Coronary artery (tissue), 2 donors: ENCODE results near the gene FAM114A1.
"Not testable (repeated sequence)": the region's sequence is repeated elsewhere in the genome, so short reads cannot be mapped to it uniquely, and the experiment has no call there.

Experiments used
- DNase-seq: peaks from one replicate; pipeline ENCODE4 v3.0.0-alpha.2; 2017; ENCODE audit warnings: low spot score
- H3K27ac ChIP-seq, 2 donors: fragments of 200-600 bp; sonication (generic); one replicate each; pipeline ENCODE4 v1.5.1; 2016 to 2019
- H3K4me3 ChIP-seq: fragments of 200-600 bp; sonication (generic); 2 replicates; pipeline ENCODE4 v1.5.1; 2016; ENCODE audit warnings: mild to moderate bottlenecking, moderate library complexity
- TF ChIP-seq, protein P1 (sequence below): fragments of 200-600 bp; sonication (generic); IDR thresholded peaks from one replicate; pipeline ENCODE4 v1.5.1; 2019; ENCODE audit warnings: antibody characterized with exemption

Gene FAM114A1

DNA sequence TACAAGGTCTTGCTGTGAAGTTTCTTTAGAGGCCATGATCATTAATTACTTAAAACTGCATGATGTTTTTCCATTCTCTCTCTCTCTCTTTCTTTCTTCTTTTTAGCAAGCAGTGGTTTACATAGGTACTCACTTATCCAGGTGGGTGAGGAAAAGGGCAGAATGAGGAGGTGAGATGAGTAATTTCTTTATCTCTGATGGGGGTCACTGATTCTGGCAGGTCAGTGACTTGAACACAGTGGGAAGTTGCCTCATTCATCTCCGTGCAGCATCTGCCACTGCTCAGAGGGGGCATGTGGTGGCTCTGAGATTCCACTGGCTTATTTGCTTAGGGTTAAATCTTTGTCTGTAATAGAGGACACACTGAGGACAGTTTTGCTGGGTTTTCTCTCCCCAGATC is 62.6 kb downstream of the FAM114A1 start:
- TF ChIP-seq, protein P1, sequence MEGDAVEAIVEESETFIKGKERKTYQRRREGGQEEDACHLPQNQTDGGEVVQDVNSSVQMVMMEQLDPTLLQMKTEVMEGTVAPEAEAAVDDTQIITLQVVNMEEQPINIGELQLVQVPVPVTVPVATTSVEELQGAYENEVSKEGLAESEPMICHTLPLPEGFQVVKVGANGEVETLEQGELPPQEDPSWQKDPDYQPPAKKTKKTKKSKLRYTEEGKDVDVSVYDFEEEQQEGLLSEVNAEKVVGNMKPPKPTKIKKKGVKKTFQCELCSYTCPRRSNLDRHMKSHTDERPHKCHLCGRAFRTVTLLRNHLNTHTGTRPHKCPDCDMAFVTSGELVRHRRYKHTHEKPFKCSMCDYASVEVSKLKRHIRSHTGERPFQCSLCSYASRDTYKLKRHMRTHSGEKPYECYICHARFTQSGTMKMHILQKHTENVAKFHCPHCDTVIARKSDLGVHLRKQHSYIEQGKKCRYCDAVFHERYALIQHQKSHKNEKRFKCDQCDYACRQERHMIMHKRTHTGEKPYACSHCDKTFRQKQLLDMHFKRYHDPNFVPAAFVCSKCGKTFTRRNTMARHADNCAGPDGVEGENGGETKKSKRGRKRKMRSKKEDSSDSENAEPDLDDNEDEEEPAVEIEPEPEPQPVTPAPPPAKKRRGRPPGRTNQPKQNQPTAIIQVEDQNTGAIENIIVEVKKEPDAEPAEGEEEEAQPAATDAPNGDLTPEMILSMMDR = no peak
- H3K27ac ChIP-seq = no peak overlapping the region
- DNase-seq = no peak

DNA sequence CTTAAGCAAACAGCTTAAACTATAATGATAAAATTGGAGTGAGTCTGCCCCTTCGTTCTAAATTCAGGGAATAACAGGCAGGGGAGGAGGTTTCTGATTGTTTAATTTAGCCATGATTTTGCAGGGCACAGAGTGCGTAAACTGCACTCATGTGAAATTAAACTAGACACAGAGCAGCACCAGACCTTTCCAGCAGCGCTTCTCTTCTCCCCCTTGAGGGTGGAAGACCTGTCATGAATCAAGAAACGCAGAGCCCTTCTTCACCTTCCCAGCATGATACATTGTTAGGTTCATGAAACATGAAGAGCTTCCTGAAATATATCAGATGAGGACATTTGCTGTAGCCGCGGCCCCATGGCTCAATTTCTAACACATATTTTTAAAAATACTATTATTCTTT is 63.1 kb downstream of the FAM114A1 start:
- no peak for DNase-seq
- TF ChIP-seq, protein P1 = no peak
- no peak overlapping the region for H3K27ac ChIP-seq
- no peak overlapping the region for H3K4me3 ChIP-seq

More for the DNA sequence above, 62.6 kb downstream of the FAM114A1 start:
- no peak overlapping the region for H3K4me3 ChIP-seq

DNA sequence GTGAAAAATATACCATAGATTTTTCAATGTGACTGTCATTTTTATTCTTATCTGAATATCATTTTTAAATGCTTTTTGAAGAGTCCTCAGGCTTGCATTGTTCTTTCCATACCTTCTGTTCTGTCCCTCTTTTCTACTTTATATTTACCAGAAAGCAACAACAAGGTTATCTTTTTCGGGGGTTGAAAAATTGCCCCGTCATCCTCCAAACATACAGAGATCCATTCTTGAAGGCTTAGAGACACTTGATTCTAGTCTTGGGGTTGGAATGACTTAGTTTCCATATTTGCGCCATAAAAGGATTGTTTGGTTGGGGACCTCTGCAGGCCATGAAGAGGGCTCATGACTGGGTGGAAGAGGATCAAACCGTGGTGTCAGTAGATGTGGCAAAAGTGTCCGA is 63.5 kb downstream of the FAM114A1 start:
- no peak overlapping the region for H3K27ac ChIP-seq
- TF ChIP-seq, protein P1 = no peak
- DNase-seq = no peak
- no peak overlapping the region for H3K4me3 ChIP-seq

DNA sequence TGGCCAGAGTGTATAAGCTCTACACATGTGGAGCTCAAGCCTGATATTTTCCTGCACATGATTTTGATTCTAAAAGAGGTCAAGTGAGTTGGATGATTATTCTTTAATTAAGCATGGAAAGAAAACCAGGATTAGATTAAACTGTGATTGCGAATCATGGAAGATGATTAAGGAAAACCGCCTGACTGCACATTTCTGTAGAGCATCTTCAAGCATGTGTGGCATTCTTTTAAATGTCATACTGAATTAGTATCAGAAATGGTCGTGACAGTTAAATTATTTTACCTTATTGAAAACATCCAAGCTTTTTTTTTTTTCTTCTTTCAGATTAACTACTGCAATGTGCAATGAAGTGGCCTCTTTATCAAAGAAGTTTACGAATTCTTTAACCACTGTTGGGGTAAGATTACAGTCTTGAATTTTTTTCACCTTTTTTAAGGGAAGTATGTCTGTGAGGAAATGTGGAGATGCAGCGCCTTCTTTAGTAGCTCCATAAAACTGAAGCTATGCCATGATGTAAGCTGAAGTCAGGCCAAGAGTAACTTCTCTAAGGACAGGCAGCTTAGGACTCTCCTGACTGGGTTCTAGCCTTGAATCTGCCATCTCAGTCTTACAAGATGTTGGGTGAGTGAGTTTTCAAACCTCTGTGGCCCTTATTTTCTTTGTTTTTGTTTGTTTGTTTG is 67.9 kb downstream of the FAM114A1 start:
- TF ChIP-seq, protein P1 = no peak
- H3K4me3 ChIP-seq = no peak overlapping the region
- H3K27ac ChIP-seq = no peak overlapping the region
- no peak for DNase-seq

DNA sequence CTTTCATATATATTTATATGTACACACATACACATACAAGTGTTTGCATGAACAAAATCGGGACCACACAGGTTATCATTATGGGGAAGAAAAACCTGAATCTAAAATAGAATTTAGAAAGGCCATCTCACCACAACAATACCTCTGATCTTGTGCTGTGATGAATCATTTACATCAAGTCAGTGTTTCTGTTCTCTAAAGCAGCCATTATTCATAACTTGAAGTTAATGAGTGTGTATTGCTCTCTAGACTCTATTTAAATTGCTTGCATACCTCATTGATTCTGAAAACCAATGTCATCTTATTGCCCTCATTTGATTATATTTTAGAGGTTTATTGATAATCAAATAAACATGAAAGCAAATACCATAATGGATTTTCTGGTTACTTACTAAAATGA is 71.6 kb downstream of the FAM114A1 start:
- Histone ChIP-seq H3K4me3 (no peak overlapping the region), H3K27ac (no peak overlapping the region)
- TF ChIP-seq, protein P1 = no peak
- DNase-seq = no peak

DNA sequence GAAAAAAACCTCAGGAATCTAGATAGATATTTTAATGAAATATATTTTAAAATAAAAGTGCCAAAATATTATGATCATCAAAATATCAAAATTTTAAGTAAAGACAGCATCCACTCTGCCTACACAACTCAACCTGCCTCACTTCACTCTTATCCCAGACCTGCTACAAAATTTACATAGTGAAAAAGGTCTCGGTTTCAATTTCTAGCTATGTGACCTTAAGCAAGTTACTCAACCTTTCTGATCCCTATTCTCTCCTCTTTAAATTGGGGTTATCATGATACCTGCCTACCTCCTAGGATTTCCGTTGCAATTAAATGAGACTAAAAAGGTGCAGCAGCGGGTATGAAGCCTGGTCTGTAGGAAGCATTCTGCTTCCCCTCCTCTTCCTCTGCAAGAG is 72.9 kb downstream of the FAM114A1 start:
- DNase-seq = no peak
- Histone ChIP-seq H3K27ac (no peak overlapping the region), H3K4me3 (no peak overlapping the region)
- TF ChIP-seq, protein P1 = no peak

DNA sequence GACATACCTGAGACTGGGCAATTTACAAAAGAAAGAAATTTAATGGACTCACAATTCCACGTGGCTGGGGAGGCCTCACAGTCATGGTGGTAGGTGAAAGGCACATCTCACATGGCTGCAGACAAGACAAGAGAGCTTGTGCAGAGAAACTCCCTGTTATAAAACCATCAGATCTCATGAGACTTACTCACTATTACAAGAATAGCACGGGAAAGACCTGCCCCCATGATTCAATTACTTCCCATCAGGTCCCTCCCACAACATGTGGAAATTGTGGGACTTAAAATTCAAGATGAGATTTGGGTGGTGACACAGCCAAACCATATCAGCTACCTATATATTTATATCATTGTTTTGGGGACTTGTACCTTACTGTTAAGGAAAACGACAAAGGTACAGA is 74.3 kb downstream of the FAM114A1 start:
- DNase-seq, H3K27ac ChIP-seq: not testable (repeated sequence)

DNA sequence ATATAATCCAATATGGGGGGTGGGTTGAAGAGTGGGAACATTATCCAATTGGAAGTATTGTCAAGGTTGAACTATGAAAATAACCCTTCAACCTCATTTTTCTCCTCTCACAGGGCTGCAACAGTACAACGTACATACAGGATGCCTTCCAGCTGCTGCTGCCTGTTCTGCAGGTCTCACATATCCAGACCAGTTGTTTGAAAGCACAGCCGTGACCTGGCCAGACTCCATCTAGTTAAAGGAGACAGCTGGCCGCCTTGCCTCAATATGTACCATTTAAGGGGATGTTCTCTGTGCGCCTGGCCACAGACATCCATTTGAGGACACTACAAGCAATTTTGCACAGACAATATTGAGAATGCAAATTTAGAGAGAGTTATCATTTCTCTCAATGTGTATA is 75.7 kb downstream of the FAM114A1 start:
- no peak overlapping the region for H3K4me3 ChIP-seq
- DNase-seq = no peak
- TF ChIP-seq, protein P1 = no peak
- no peak overlapping the region for H3K27ac ChIP-seq

More for the DNA sequence above, 74.3 kb downstream of the FAM114A1 start:
- not testable (repeated sequence) for H3K4me3 ChIP-seq
